Lower leg skin (tissue), 4 donors: Measurements from ENCODE around the gene DYRK1A. TPM values are rescaled to one million over a fixed set of nuclear protein-coding genes. Genes with fewer than 3 reads are reported as not detected.

Experiments used
- DNase-seq, 2 donors: peaks; one replicate each; pipeline ENCODE4 v3.0.0-alpha.2; 2019; ENCODE audit warnings: low spot score in 2 of 2
- H3K4me3 ChIP-seq: fragments of 200-600 bp; sonication (generic); 2 replicates; pipeline ENCODE4 v1.5.1; 2017; ENCODE audit warnings: mild to moderate bottlenecking, low read depth; ENCODE audit not compliant: poor library complexity, severe bottlenecking
- POLR2A ChIP-seq, 2 donors: fragments of 450-650 bp; IDR thresholded peaks; one replicate each; pipeline ENCODE4 v1.6.1; 2016 to 2017; ENCODE audit warnings: antibody characterized with exemption in 2 of 2, mild to moderate bottlenecking in 1 of 2, moderate library complexity in 1 of 2
- WGBS, 2 donors: methylation state at CpG; one replicate each; pipeline ENCODE4 v1.1.5; 2018; 5-methylcytosine and 5-hydroxymethylcytosine counted together
- intact Hi-C: fragments of 100-400 bp; cut with DNase I; formaldehyde crosslinking; loops from one replicate; pipeline ENCODE4 v1.15.0; 2023; ENCODE audit warnings: low total_unique reads
- total RNA-seq, 4 donors: library from RNA; depleted of rRNA; stranded (reverse); fragments of >200 nt; gene quantifications; one replicate each; pipeline ENCODE4 v1.1.0, GENCODE V29; 2016
- TF ChIP-seq, protein P1 (sequence below), 3 donors: fragments of 450-650 bp; IDR thresholded peaks; one replicate each; pipeline ENCODE4 v1.5.1; 2016; ENCODE audit warnings: antibody characterized with exemption in 3 of 3, mild to moderate bottlenecking in 3 of 3, moderate library complexity in 2 of 3

Gene DYRK1A
- total RNA-seq, 4 donors from 2014 or later = 60.2 to 97.8 (median 79.8) TPM

DNA sequence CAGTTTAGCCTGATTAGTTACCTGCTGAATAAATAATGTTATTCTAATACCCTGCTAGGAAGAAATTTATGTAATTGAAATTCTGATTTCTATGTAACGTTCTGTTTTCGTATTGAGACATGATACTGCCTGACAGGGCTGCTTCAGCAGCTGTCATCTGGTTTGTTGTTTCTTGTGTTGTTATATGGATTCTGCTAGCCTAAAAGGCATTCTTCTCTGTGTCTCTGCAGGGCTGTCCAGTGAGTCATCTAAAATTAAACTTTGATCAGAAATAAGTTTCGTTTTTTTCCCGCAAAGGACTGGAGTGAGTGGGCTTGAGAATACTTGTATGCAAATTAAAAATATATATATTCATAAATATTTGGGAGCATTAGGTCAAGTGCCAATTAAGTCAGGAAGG is 93.0 kb downstream of the DYRK1A start:
- WGBS, 2 donors = 46 to 52% methylated on average over 4 of the region's 4 CpGs
- intact Hi-C loops = no loop called here
- H3K4me3 ChIP-seq = no peak overlapping the region
- DNase-seq = no peak
- TF ChIP-seq, protein P1, sequence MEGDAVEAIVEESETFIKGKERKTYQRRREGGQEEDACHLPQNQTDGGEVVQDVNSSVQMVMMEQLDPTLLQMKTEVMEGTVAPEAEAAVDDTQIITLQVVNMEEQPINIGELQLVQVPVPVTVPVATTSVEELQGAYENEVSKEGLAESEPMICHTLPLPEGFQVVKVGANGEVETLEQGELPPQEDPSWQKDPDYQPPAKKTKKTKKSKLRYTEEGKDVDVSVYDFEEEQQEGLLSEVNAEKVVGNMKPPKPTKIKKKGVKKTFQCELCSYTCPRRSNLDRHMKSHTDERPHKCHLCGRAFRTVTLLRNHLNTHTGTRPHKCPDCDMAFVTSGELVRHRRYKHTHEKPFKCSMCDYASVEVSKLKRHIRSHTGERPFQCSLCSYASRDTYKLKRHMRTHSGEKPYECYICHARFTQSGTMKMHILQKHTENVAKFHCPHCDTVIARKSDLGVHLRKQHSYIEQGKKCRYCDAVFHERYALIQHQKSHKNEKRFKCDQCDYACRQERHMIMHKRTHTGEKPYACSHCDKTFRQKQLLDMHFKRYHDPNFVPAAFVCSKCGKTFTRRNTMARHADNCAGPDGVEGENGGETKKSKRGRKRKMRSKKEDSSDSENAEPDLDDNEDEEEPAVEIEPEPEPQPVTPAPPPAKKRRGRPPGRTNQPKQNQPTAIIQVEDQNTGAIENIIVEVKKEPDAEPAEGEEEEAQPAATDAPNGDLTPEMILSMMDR (IDR thresholded peaks at IDR 0.05) = no peak
- no peak for TF ChIP-seq POLR2A (IDR thresholded peaks at IDR 0.05)

DNA sequence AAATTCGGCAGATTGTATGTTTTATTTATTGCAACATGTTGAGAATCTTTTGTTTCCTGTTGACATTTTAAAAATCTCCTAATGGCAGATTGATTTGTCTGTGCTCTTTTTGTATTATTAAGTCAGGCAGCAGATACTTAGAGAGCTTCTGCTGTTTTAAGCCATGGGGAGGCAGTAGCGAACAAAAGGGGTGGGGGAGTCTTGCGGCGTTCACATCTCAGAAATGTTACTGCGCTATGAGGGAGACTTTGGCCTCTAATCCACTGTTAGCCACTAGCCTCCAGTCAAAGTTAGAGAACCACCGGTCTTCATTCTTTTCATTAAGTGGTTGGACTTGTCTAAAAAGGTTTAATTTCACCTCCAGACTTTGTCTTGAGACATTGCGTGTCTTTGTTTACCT is 93.6 kb downstream of the DYRK1A start:
- H3K4me3 ChIP-seq = no peak overlapping the region
- WGBS, 2 donors = 86 to 88% methylated on average over 7 of the region's 7 CpGs
- DNase-seq = no peak
- TF ChIP-seq POLR2A (IDR thresholded peaks at IDR 0.05) = no peak
- TF ChIP-seq, protein P1 (IDR thresholded peaks at IDR 0.05) = no peak
- intact Hi-C loops = no loop called here

DNA sequence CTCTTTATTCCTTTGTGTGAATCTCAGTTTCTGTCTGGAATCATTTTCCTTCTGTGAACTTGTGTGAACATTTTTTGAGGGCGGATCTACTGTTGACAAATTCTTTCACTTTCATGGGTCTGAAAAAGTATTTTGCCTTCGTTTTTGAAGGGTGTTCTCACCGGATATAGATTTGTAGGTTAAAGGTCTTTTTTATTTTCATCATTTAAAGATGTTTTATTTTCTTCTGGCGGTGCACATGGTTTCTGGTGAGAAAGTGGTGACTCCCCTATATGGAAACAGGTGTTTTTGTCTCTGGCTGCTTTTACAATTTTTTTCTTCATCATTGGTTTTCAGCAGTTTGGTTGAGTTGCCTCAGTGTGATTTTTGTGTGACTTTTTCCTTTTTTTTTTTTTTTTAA is 94.9 kb downstream of the DYRK1A start:
- no peak overlapping the region for H3K4me3 ChIP-seq
- no peak for TF ChIP-seq POLR2A (IDR thresholded peaks at IDR 0.05)
- TF ChIP-seq, protein P1 (IDR thresholded peaks at IDR 0.05) = no peak
- intact Hi-C loops = no loop called here
- 49 to 51% methylated on average over 4 of the region's 4 CpGs for WGBS, 2 donors
- no peak for DNase-seq

DNA sequence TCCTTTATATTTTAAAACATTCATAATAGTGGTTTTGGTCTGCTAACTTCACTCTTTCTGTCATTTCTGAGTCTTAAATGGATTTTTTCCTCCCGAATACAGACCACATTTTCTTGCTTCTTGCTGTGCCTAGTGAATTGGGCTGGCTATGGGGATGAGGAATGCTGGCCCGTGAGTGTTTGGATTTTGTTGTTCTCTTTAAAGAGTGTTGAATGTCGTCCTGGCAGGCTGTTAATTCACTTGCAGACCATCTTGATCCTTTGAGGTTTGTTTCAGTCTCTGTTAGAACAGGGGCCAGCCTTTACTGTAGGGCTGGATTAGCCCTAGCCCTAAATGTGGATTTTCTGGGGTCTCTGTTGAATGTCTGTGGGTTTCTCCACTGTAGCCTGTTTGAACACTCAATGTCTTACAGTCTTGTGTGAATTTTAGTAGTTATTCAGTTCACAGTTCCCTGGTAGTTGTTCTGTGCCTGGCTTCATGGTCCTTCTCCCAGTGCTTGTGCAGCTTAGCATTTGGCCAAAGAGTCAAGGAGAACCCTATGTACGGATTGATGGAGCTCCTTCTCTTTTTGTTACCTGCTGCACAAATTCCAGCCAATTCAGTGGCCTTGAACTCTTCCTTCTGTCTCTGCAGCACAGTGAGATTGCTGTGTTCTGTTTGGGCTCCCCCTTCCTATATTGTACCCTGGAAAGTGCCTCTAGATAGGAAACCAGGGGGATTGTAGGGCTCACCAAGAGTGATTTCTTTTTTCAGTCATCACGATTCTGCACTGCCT is 95.7 kb downstream of the DYRK1A start:
- intact Hi-C loops = no loop called here
- H3K4me3 ChIP-seq = no peak overlapping the region
- TF ChIP-seq POLR2A (IDR thresholded peaks at IDR 0.05) = no peak
- TF ChIP-seq, protein P1 (IDR thresholded peaks at IDR 0.05) = no peak
- no peak for DNase-seq
- WGBS, 2 donors = 70 to 77% methylated on average over 5 of the region's 5 CpGs

DNA sequence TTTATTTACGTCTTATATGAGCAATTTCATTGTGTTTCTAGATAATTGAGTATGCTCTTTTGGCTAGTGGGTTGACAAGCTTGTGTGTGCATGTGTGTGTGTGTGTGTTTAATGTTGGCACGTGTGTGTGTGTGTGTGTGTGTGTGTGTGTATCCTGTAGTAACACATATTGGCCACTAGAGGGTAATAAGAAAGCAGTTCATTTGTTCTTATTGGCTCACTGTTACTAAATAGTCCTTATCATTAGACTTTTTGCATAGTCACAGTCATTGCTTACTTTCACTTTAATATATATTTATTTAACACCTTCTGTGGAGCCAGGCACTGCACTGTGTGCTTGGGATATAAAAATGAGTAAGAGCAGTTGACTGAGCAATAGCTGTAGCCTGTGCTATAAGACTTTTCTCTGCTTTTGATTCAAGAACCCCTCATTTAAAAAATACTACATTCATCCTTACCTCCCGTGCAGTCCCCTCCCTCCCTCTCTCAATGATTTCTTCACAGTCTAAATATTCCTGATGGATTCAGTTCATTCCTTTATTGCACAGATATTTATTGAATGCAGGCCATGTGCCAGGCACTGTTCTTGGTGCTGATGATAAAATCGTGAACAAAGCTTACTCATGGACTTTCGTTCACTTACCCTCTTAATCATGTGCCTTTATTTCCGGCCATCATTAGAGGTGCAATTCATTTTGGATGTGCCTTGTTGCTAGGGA is 96.7 kb downstream of the DYRK1A start:
- intact Hi-C loops = no loop called here
- TF ChIP-seq POLR2A (IDR thresholded peaks at IDR 0.05) = no peak
- TF ChIP-seq, protein P1 (IDR thresholded peaks at IDR 0.05) = no peak
- no peak for DNase-seq
- no peak overlapping the region for H3K4me3 ChIP-seq
- WGBS, 2 donors = 23 to 31% methylated on average over 6 of the region's 6 CpGs
